ENCODE measurements around the gene RRP8.

Gene RRP8

DNA sequence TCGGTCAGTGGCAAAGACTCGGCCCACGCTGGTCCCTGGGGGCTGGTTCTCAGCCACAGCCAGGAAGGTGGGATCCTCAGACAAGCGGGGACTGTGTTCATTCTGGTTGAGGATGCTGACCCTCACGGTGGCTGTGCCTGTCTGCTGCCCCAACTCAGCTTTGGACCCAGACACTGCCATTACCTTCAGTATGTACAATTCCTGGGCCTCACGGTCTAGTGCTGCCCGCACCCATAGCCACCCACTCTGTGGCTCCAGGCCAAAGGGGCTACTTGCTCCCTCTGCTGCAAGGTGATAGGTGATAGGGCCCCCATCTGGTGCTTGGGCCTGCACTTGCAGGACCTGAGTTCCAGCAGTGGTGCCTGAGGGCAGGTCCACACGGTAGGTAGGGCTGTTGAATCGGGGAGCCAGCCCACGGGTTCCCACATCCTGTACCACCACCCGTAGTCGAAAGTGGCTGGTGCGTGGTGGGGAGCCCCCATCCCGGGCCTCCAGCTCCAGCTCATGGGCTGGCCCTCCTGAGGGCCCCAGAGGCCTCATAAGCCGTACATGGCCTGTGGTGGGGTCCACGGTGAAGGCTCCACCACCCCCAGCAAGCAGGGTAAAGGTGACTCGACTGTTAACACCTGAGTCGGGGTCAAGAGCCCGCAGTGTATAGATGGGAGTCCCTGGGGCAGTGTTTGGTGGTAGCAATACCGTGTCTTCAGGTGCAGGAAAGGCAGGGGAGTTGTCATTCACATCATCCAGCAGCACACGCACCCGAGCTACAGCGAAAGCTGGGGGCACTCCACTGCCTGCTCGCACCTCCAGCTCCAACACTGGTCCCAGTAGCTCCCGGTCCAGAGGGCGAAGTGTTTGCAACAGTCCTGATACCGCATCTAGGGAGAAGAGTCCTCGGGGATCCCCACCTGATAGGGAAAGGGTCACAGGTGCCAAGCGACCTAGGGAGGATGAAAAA lies 29.0 kb upstream of the RRP8 start:
- DNase-seq: no peak

DNA sequence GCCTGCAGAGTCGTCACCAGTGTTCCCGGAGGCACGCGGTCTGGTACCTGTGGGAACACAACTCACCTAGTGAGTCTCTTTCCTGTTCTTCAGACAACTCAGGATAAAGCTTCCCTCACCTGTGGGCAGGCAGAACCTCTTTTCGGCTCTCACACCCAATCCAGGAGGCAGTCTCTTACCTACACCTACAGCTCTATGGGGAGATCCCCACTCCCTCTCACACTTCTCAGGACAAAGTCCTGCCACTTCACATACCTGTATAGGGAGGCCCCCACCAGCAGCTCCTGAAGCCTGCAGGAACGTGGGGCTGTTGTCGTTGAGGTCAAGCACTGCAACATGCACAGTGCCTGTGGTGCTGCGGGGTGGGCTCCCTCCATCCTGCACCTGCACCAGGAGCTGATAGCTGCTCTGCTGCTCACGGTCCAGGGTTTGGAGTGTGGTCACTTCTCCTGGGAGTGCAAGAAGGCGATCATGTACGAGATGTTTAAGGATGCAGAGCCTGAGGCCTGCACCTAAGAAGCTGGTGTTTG lies 28.0 kb upstream of the RRP8 start:
- no peak for DNase-seq

DNA sequence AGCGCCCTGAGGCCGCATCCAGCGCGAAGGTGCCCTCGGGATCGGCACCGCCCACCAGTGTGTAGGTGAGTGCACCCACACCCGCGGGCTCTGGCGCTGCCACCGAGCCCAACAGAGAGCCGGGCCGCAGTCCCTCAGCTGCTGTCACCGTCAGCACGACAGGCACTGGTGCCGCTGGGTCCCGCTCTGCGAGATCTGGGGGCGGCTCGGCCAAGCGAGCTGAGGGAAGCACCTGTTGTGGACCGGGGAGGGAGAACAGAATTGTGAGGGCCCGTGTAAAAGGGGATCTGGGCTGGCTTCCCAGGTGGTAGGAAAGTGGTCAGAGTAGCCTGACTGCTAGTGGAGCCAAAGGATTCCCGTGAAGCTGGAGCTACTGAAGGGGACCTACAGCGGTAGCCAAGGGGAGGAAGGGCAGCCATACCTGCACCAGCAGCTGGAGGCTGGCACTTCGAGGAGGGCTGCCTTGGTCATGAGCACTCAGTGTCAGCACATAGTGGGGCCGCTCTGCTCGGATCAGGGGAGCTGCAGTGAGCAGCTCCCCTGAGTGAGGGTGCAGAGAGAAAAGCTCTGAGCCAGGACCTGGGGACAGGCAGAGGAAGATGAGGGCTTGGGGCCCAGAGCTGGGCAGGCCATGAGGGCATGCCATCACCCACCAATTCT lies 27.3 kb upstream of the RRP8 start:
- DNase-seq: no peak

- DNase-seq: no peak
Observed at GRCh38 chr11:6629892-6630631, 26.6 kb upstream of the RRP8 start.

DNA sequence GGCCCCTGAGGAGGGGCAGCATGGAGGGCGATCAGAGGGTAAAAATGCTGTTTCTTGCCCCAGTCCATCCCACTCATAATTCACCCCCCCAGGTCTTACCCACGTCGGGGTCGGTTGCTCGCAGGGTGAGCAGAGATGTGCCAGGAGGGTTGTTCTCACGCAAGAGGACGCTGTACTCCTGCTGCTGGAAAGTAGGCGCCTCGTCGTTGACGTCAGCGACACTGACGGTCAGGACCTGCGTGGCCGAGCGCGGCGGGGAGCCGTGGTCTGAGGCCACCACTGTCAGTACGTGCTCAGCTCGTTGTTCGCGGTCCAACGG lies 26.1 kb upstream of the RRP8 start:
- no peak for DNase-seq

- no peak for DNase-seq
Observed at GRCh38 chr11:6628526-6628925, 25.1 kb upstream of the RRP8 start.

DNA sequence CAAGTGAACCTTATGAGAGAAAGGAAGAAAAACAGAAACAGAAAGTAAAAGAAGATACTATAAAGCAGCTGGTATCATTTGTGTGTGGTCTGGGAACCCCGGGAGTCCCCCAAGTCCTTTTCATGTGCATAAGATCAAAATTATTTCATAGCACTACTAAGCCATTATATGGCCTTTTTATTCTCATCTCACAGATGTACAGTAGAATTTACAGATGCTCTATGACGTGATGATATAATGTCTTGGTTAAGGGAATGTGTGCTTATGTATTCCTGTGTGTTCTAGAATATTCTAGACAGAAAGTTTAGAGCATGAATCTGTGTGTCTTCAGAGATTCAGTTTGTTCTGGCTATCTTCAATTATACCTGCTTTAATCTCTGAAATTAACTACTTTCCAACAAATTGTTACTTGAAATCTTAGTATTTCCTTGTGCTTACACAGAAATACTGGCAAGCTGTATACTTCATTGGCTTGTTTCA lies 24.4 kb upstream of the RRP8 start:
- DNase-seq: no peak

DNA sequence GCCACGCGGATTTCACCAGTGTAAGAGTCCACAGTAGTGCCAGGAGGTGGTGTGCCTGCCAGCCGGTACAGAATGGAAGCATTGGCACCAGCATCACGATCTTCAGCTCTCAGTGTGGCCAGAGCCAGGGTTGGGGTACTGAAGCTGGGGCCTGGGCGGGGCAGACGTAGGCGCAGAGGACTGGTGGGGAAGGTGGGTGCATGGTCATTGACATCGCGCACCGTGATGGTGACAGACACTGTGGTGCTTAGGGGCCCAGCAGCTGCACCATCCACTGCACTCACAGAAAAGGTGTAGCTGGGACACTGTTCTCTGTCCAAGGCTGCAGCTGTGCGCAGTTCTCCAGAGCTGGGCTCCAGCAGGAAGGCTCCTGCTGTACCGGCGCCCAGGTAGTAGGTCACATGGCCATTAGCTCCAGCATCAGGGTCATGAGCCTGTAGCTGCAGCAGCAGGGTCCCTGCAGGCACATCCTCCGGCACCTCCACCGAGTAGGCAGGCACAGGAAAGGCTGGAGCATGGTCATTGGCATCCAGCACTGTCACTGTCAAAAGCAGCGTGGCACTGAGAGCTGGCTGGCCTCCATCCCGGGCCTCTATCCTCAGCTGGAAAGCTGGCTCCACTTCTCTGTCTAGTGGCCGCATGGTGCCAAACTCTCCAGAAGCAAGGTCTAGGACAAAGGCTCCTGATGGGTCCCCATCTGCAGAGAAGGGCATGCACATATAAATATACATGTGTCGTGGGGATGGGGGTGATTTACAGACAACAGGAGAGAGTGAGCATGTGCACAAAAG lies 23.8 kb upstream of the RRP8 start:
- no peak for DNase-seq

GRCh38 chr11:6625832-6626420 lies 22.5 kb upstream of the RRP8 start:
- no peak for DNase-seq

- DNase-seq: no peak
Observed at GRCh38 chr11:6625156-6625831, 21.9 kb upstream of the RRP8 start.

- DNase-seq: no peak
Observed at GRCh38 chr11:6623391-6624363, 20.3 kb upstream of the RRP8 start.

GRCh38 chr11:6622261-6623171 lies 19.1 kb upstream of the RRP8 start:
- no peak for DNase-seq

GRCh38 chr11:6621711-6622211 lies 18.3 kb upstream of the RRP8 start:
- DNase-seq: no peak

DNA sequence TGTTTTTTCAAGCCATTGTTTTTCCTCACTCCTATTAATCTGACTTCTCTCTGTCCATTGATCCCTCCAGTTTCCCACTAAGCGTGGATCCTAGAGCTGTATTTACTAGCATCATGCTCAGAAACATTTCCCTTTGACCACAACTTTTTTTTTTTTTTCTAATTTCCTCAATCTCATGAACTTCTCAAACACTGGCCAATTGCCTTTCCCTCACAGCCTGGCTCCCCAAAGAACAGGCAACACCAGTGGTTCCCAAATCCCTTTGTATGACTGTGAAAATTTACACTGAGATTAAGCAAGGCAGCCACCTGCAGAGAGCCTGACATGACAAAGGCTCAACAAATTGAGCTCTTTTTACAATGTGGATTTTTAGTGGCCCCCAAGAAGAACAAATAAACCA lies 17.2 kb upstream of the RRP8 start:
- DNase-seq: no peak

GRCh38 chr11:6619004-6619745 lies 15.8 kb upstream of the RRP8 start, which contains the start of gene TPP1:
Gene TPP1, minus strand, starts transcription at chr11:6619422. Its CDS starts 22 bp downstream, at chr11:6619400.
- peak; percentile 96 for DNase-seq

DNA sequence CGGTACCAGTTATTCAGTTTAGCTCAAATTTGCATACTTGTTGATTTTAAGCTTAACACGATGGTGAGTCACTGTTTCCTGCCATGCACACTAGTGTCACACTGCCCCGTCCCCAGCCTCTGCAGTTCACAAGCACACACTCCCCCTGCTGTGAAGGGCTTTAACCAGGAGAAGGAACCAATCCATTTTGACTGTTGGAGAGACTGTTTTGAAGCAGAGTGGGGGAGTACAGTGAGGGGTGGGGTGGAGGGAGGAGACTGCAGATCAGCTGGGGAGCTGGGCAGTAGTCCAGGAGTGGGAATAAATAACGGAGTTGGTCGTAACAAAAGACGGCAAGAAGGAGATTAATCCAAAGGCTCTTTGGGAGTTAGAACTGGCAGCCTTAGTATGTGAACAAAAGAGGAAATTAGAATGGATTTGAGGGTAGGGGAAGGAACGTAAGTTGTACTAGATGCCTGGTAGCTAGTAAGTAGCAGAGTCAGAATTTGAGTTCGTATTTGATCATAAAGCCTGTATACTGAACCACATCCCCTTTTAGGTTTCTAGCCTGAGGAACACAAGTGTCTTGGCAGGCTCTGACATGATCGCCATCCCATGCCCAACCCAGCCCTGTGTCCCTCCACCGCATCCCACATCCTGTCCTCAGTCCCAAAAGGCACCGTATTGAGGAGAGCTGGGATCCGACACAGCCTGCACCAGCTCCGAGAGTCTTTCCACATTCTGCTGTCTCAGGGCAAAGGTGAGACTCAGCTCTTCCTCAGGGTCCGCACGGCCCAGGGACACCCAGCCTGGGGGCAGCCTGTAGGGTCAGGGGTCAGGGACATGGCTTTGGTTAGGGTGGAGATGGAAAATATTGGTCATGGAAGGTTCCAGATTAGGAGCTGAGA lies 14.9 kb upstream of the RRP8 start:
- peak; percentile 78 for DNase-seq

DNA sequence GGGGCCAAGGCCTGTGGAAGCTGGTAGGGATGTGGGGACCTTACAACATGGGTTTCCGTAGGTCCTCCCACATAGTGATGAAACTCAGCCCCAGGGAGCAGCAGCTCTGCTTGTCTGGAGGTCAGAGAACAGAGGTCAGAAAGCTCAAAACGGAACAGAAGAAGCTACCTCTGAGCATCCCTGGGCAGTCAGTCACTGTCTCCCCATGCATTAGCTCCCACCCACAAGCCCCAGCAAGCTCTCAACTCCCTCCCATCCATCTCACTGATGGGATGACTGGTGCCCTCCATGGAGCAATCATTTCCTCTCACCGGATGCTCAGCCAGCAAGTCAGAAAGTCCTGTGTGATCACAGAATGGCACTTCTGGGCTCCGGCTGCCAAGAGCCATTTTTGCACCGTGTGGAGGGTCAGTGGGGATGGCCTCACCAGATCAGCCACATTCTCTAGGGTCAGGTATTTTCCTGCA lies 13.9 kb upstream of the RRP8 start:
- peak; percentile 76 for DNase-seq

All from suppressor macrophage treated with lipopolysaccharide for 4 hours (primary cell).